Heart left ventricle (tissue), 13 donors: ENCODE results near the gene GALNT9.

Experiments
- CTCF ChIP-seq, 12 donors: fragments of 200-600 bp; sonication (generic) in 4 of 12; IDR thresholded peaks; one replicate each; pipeline versions ENCODE4 v1.5.0 to v1.8.0; 2018 to 2022; ENCODE audit warnings: antibody characterized with exemption in 12 of 12, mild to moderate bottlenecking in 5 of 12
- POLR2A ChIP-seq, 2 donors: fragments of 450-650 bp; IDR thresholded peaks; one replicate each; pipeline ENCODE4 v1.6.1; 2017; ENCODE audit warnings: antibody characterized with exemption in 2 of 2, mild to moderate bottlenecking in 2 of 2, moderate library complexity in 2 of 2
- donor health status: ischemic (EF 13 %, LVEDD 7.1; RV severe dilation, severe dysfunction).
- donor health status: DM: no; HTN: yes; CAD: no.
- donor health status: DM: no; HTN: no; CAD: no.
- donor health status: ischemic (EF 25% LVEDD 6.9; RV normal size, moderate dysfunction).
- donor health status: ischemic (EF 25% LVEDD 5.7; RV mildly dilated, moderate dysfunction).
- donor health status: ischemic (EF 35%, LVEDD 5.7; RV mildly dilated, moderate dysfunction).
- donor health status: nonischemic (EF 11% LVEDD 7.7; RV severe dilation, severe dysfunction).
- donor health status: DM: yes; HTN: yes; CAD: no.
- donor health status: PGD.
- donor health status: ischemic (EF 29% LVEDD 5.4; RV normal size, mild dysfunction).
- donor health status: nonischemic (EF 23%, LVEDD 6.1; RV moderate dilation, normal function).

GRCh38 chr12:132362996-132363660 lies 33.7 kb upstream of the GALNT9 start:
- TF ChIP-seq CTCF (IDR thresholded peaks at IDR 0.05) (no peak), POLR2A (IDR thresholded peaks at IDR 0.05) (no peak)
